Measurements from ENCODE around the gene PASK.

DNA sequence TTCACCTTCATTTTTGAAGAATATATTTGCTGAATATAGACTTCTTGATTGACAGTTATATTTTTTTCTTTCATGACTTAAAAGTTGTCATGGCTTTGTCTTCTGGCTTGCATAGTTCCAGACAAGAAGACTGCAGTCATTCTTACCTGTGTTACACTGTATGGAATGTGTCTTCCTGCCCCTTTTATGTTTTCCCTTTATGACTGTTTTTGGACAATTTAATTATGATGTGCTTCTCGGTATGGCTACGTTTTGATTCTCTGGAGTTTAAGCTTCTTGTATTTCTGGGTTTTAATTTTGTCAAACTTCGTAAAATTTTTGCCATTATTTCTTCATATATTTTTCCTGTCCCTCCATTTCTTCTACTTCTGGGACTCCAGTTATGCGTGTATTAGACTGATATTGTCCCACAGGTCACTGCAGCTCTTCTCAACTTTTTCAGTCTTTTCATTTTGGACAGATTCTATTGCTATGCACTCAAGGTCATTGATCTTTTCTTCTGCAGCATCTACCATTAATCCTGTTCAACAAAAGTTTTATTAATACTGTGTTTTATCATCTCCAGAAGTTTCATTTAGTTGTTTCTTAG lies 64.3 kb downstream of the PASK start:
- TF ChIP-seq POLR2AphosphoS5 (IDR thresholded peaks at IDR 0.05) = no peak
- TF ChIP-seq, protein P1, sequence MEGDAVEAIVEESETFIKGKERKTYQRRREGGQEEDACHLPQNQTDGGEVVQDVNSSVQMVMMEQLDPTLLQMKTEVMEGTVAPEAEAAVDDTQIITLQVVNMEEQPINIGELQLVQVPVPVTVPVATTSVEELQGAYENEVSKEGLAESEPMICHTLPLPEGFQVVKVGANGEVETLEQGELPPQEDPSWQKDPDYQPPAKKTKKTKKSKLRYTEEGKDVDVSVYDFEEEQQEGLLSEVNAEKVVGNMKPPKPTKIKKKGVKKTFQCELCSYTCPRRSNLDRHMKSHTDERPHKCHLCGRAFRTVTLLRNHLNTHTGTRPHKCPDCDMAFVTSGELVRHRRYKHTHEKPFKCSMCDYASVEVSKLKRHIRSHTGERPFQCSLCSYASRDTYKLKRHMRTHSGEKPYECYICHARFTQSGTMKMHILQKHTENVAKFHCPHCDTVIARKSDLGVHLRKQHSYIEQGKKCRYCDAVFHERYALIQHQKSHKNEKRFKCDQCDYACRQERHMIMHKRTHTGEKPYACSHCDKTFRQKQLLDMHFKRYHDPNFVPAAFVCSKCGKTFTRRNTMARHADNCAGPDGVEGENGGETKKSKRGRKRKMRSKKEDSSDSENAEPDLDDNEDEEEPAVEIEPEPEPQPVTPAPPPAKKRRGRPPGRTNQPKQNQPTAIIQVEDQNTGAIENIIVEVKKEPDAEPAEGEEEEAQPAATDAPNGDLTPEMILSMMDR (IDR thresholded peaks at IDR 0.05) = no peak
- no peak for TF ChIP-seq EP300 (IDR thresholded peaks at IDR 0.05)

Measured in sigmoid colon (tissue), 4 donors.